UCSD-AML1 (cell line): ENCODE data around the gene TNIK.

ENCODE experiments used
- DNase-seq: peaks from one replicate; lab custom pipeline; 2025; ENCODE audit not compliant: unreplicated experiment; lab: John Stamatoyannopoulos, UW

Gene TNIK

GRCh38 chr3:171420667-171421066, 39.5 kb downstream of the TNIK start:
- no peak for DNase-seq

- no peak for DNase-seq
Observed at GRCh38 chr3:171419457-171419856, 40.7 kb downstream of the TNIK start.

- no peak for DNase-seq
Observed at GRCh38 chr3:171417813-171418212, 42.4 kb downstream of the TNIK start.

- no peak for DNase-seq
Observed at GRCh38 chr3:171417137-171417536, 43.1 kb downstream of the TNIK start.

GRCh38 chr3:171416666-171417065, 43.5 kb downstream of the TNIK start:
- DNase-seq: no peak

- no peak for DNase-seq
Observed at GRCh38 chr3:171416061-171416460, 44.1 kb downstream of the TNIK start.

- DNase-seq: no peak
Observed at GRCh38 chr3:171415070-171415469, 45.1 kb downstream of the TNIK start.

- no peak for DNase-seq
Observed at GRCh38 chr3:171412473-171412872, 47.7 kb downstream of the TNIK start.

GRCh38 chr3:171412054-171412453, 48.2 kb downstream of the TNIK start:
- no peak for DNase-seq

- DNase-seq: no peak
Observed at GRCh38 chr3:171410186-171410585, 50.0 kb downstream of the TNIK start.

- no peak for DNase-seq
Observed at GRCh38 chr3:171407759-171408158, 52.4 kb downstream of the TNIK start.

GRCh38 chr3:171404376-171404967, 55.7 kb downstream of the TNIK start:
- DNase-seq: no peak

GRCh38 chr3:171402281-171402680, 57.9 kb downstream of the TNIK start:
- DNase-seq: no peak

- no peak for DNase-seq
Observed at GRCh38 chr3:171401432-171401831, 58.8 kb downstream of the TNIK start.

- no peak for DNase-seq
Observed at GRCh38 chr3:171399842-171400241, 60.4 kb downstream of the TNIK start.

GRCh38 chr3:171398343-171398742, 61.9 kb downstream of the TNIK start:
- DNase-seq: no peak

GRCh38 chr3:171397089-171397488, 63.1 kb downstream of the TNIK start:
- DNase-seq: no peak

- DNase-seq: no peak
Observed at GRCh38 chr3:171396048-171396447, 64.2 kb downstream of the TNIK start.

- DNase-seq: no peak
Observed at GRCh38 chr3:171393032-171393744, 67.0 kb downstream of the TNIK start.

GRCh38 chr3:171391432-171391831, 68.8 kb downstream of the TNIK start:
- no peak for DNase-seq

- no peak for DNase-seq
Observed at GRCh38 chr3:171390051-171390941, 69.9 kb downstream of the TNIK start.

- DNase-seq: no peak
Observed at GRCh38 chr3:171389491-171389890, 70.7 kb downstream of the TNIK start.
